HL-60 (cell line): Measurements from ENCODE around the gene S100PBP.

Experiments
- DNase-seq, 2 experiments: peaks; one replicate each; pipeline ENCODE4 v3.0.0-alpha.2; 2010 to 2020; ENCODE audit warnings: low read depth in 1 of 2, low spot score in 1 of 2
- H3K27ac ChIP-seq: fragments of 250-450 bp; sonication (Bioruptor Pico); replicated peaks from 2 replicates; pipeline ENCODE4 v1.5.1; 2020; ENCODE audit warnings: mild to moderate bottlenecking, moderate library complexity
- H3K27me3 ChIP-seq: fragments of 250-450 bp; sonication (Bioruptor Pico); 2 replicates; pipeline ENCODE4 v1.5.1; 2021; ENCODE audit warnings: mild to moderate bottlenecking, moderate library complexity; ENCODE audit not compliant: insufficient read depth, poor library complexity, severe bottlenecking
- H3K4me3 ChIP-seq: replicated peaks from 2 replicates; pipeline ENCODE4 v1.5.1; 2011; ENCODE audit warnings: mild to moderate bottlenecking, control low read depth, low read length; ENCODE audit not compliant: insufficient read depth
- CTCF ChIP-seq: IDR thresholded peaks from one replicate; pipeline ENCODE4 v1.5.1; 2011; ENCODE audit warnings: low read length, control low read depth, inconsistent platforms; ENCODE audit not compliant: insufficient read depth
- GABPA ChIP-seq: IDR thresholded peaks from 2 replicates; pipeline ENCODE4 v1.6.1; 2012; ENCODE audit warnings: low read depth
- POLR2AphosphoS5 ChIP-seq: IDR thresholded peaks from 2 replicates; pipeline ENCODE4 v1.6.1; 2012; ENCODE audit warnings: low read depth
- REST ChIP-seq: IDR thresholded peaks from 2 replicates; pipeline ENCODE4 v1.6.1; 2012; ENCODE audit warnings: low read depth; ENCODE audit not compliant: insufficient replicate concordance
- SPI1 ChIP-seq: IDR thresholded peaks from 2 replicates; pipeline ENCODE4 v1.6.1; 2012; ENCODE audit warnings: low read depth, mild to moderate bottlenecking, borderline replicate concordance

The S100PBP gene

GRCh38 chr1:32772281-32773017, 45.0 kb upstream of the S100PBP start:
- no peaks in the 10 kb centered on the region for H3K27me3 ChIP-seq
- TF ChIP-seq POLR2AphosphoS5 (no peak), SPI1 (no peak), GABPA (no peak), CTCF (no peak), REST (no peak)
- DNase-seq: no peak
- H3K27ac ChIP-seq: no peak overlapping the region
- no peak overlapping the region for H3K4me3 ChIP-seq

- DNase-seq: peak; percentile 47 to 76
- Histone ChIP-seq H3K4me3 (no peak overlapping the region), H3K27ac (no peak overlapping the region), H3K27me3 (no peaks in the 10 kb centered on the region)
- TF ChIP-seq POLR2AphosphoS5 (no peak; the same call in 1 of the 2 replicates), CTCF (peak; percentile 87)
Observed at GRCh38 chr1:32773018-32773763, 44.3 kb upstream of the S100PBP start.

GRCh38 chr1:32773764-32774463, 43.5 kb upstream of the S100PBP start:
- H3K27me3 ChIP-seq: no peaks in the 10 kb centered on the region
- H3K27ac ChIP-seq: no peak overlapping the region
- TF ChIP-seq CTCF: no peak
- TF ChIP-seq POLR2AphosphoS5: peak; percentile 43; the same call in 1 of the 2 replicates

GRCh38 chr1:32774464-32774808, 43.0 kb upstream of the S100PBP start:
- H3K4me3 ChIP-seq: no peak overlapping the region
- H3K27ac ChIP-seq: no peak overlapping the region
- no peaks in the 10 kb centered on the region for H3K27me3 ChIP-seq
- DNase-seq: no peak
- peak; percentile 3; the same call in 1 of the 2 replicates for TF ChIP-seq POLR2AphosphoS5
- no peak for TF ChIP-seq REST

More at GRCh38 chr1:32773764-32774463, 43.5 kb upstream of the S100PBP start:
- no peak for DNase-seq
- no peak overlapping the region for H3K4me3 ChIP-seq
